T-cell (primary cell): Measurements from ENCODE around the gene PDE6A. TPM values are rescaled to one million over a fixed set of nuclear protein-coding genes. Genes with fewer than 3 reads are reported as not detected.

Source experiments
- ATAC-seq, 4 experiments: fragments of 200-7000 bp in 3 of 4; fragments of 150-1000 bp in 1 of 4; cut with Tn5 transposase; replicated peaks in 1 of 4; 1 replicate in 3 of 4; 2 replicates in 1 of 4; pipeline ENCODE4 v1.10.0; 2021; ENCODE audit warnings: moderate library complexity in 3 of 4, mild to moderate bottlenecking in 2 of 4, moderate number of reproducible peaks in 1 of 4
- CTCF ChIA-PET, 2 donors: fragments of 300-600 bp; sonication (Branson Sonifier 250); formaldehyde crosslinking; loops; one replicate each; lab custom pipeline; 2022; ENCODE audit warnings: antibody characterized with exemption in 2 of 2; lab: Charles Lee
- POLR2A ChIA-PET, 2 donors: fragments of 300-600 bp; sonication (Branson Sonifier 250); formaldehyde crosslinking; loops; one replicate each; lab custom pipeline; 2022; ENCODE audit warnings: antibody characterized with exemption in 2 of 2; lab: Charles Lee
- DNase-seq, 35 experiments: peaks; one replicate each; pipeline versions ENCODE4 v3.0.0 to v3.0.0-alpha.2; 2013 to 2023
- H3K27ac ChIP-seq: one replicate; pipeline ENCODE4 v1.5.1; 2013; ENCODE audit warnings: low read length
- H3K27me3 ChIP-seq, 2 experiments: replicated peaks in 1 of 2; 1 replicate in 1 of 2; 2 replicates in 1 of 2; pipeline versions ENCODE4 v1.6.1 to v1.7.0; 2013; ENCODE audit warnings: low read length in 1 of 2, mixed read lengths in 1 of 2; ENCODE audit not compliant: control insufficient read depth in 2 of 2, insufficient read depth in 2 of 2; ENCODE audit errors: extremely low read depth in 1 of 2
- H3K36me3 ChIP-seq, 2 donors: 1 replicate in 1 of 2; 2 replicates in 1 of 2; pipeline versions ENCODE4 v1.6.1 to v1.7.0; 2013; ENCODE audit warnings: low read length in 1 of 2; ENCODE audit not compliant: control insufficient read depth in 2 of 2, insufficient read depth in 1 of 2; ENCODE audit errors: extremely low read depth in 1 of 2
- H3K4me1 ChIP-seq, 2 experiments: 1 replicate in 1 of 2; 2 replicates in 1 of 2; pipeline versions ENCODE4 v1.6.1 to v1.7.0; 2013; ENCODE audit warnings: low read length in 2 of 2, mixed read lengths in 1 of 2; ENCODE audit not compliant: insufficient read depth in 2 of 2, control insufficient read depth in 1 of 2; ENCODE audit errors: extremely low read depth in 1 of 2
- H3K4me3 ChIP-seq, 2 donors: 1 replicate in 1 of 2; 2 replicates in 1 of 2; pipeline versions ENCODE4 v1.5.1 to v1.7.0; 2013; ENCODE audit warnings: mild to moderate bottlenecking in 2 of 2, low read length in 1 of 2, moderate library complexity in 1 of 2; ENCODE audit not compliant: control insufficient read depth in 1 of 2; ENCODE audit errors: extremely low read depth in 1 of 2
- H3K9me3 ChIP-seq: 2 replicates; pipeline ENCODE4 v1.7.0; 2013
- H3K27ac Mint-ChIP-seq, 2 donors: one replicate each; pipeline ENCODE4 v1.8.0; 2020 to 2021; ENCODE audit warnings: mild to moderate bottlenecking in 2 of 2, mixed read lengths in 2 of 2
- H3K27me3 Mint-ChIP-seq, 2 donors: one replicate each; pipeline ENCODE4 v1.8.0; 2021 to 2022; ENCODE audit warnings: mixed read lengths in 2 of 2
- H3K36me3 Mint-ChIP-seq: one replicate; pipeline ENCODE4 v1.8.0; 2021; ENCODE audit warnings: mixed read lengths
- H3K4me1 Mint-ChIP-seq, 3 donors: one replicate each; pipeline ENCODE4 v1.8.0; 2020 to 2022; ENCODE audit warnings: mixed read lengths in 3 of 3, mild to moderate bottlenecking in 1 of 3
- H3K4me3 Mint-ChIP-seq, 3 donors: one replicate each; pipeline ENCODE4 v1.8.0; 2020 to 2022; ENCODE audit warnings: mild to moderate bottlenecking in 3 of 3, mixed read lengths in 3 of 3, moderate library complexity in 3 of 3
- H3K9me3 Mint-ChIP-seq, 3 donors: one replicate each; pipeline ENCODE4 v1.8.0; 2020 to 2022; ENCODE audit warnings: mixed read lengths in 3 of 3
- WGBS: methylation state at CpG from one replicate; pipeline ENCODE4 v1.1.5; 2013; ENCODE audit warnings: missing lambda C conversion rate; ENCODE audit not compliant: insufficient coverage; 5-methylcytosine and 5-hydroxymethylcytosine counted together
- total RNA-seq, 35 experiments: library from RNA in 6 of 35; stranded (reverse) in 6 of 35; fragments of 120-200 nt in 1 of 35; gene quantifications; one replicate each; pipeline versions ENCODE4 v1.2.1 to v1.2.4 and lab custom pipeline; 2013 to 2026

PDE6A gene
- total RNA-seq, 5 donors from 2014 or later (not counting 1 experiment from before 2014, with no cell fraction given): not detected

DNA sequence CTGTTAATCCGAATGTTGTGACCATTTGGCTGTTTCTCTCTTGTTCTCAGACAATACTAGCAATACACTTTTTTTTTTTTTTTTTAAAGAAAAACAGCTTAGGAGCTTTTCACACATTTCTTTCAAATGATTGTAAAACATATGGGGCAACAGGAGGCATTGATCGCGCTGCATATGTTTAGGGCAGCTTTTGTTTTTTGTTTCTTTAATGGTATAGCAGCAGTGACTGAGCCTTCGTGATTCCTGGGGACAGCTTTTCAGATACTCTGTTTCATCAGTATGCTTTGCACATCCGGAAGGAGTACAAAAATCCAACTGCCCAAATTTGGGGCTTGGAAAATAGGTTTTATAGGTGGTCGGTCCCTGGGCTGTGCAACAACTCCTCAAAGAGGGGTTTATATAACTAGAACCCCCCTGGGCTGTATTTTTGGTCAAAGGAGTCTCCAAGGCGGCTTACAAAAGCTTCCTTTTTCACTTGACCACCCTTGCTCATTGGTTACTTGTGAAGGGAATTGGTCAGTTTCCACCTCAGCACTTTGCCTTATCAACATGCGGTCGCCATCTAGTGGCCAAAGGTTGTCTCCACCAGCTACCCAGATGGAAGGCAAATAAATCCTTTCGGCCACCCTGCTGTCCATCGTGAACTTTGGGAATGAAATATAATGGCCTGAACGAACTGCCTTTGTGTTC is 91.8 kb downstream of the PDE6A start:
- Mint-ChIP-seq H3K27ac (no peak overlapping the region), H3K27me3 (no peaks in the 10 kb centered on the region), H3K36me3 (peaks cover 11% of the 10 kb centered on the region), H3K4me3 (no peak overlapping the region), H3K9me3 (no peaks in the 10 kb centered on the region), H3K4me1 (peaks cover 0 to 6% (median 0%) of the 10 kb centered on the region in 3 donors)
- DNase-seq: peak in 19 of 35 experiments; percentile 9 to 52 (median 22)
- POLR2A ChIA-PET: interaction anchor here in 1 of 2 donors (0.5 to 0.6 kb wide), 2 partner anchors 7 to 11 kb away, joined by 3 to 4 read pairs; no protein-coding TSS in a partner anchor
- no peak for ATAC-seq
- WGBS: 38% methylated on average over 7 of the region's 12 CpGs
- Histone ChIP-seq H3K36me3 (peaks cover 0 to 3% of the 10 kb centered on the region in 2 donors), H3K4me3 (no peak overlapping the region), H3K27ac (no peak overlapping the region), H3K27me3 (no peaks in the 10 kb centered on the region), H3K4me1 (no peaks in the 10 kb centered on the region), H3K9me3 (no peaks in the 10 kb centered on the region)
- CTCF ChIA-PET: interaction anchor here (0.7 to 1.8 kb wide), 12 partner anchors 9 to 248 kb away, joined by 3 to 7 read pairs (median 4); no protein-coding TSS in a partner anchor

DNA sequence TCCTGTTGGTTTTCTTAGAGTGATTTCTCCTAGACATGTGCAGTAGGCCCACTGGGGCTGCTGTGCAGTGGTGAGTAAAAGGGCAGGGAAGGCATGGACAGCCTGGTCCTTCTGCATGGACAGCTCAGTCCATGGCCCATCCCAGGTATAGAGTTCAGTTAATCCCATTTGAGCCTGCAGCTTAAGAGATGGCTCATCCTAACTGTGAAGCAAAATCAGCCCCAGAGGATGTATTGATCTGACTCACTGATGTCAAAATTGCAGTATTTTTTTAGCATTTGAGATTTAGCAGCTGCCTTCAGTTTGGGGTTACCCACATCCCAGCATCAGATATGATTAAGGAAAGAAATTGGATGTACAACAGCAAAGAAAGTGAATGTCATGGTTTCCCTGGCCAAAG is 93.4 kb downstream of the PDE6A start:
- CTCF ChIA-PET: interaction anchor here (0.6 to 0.7 kb wide), 2 partner anchors 12 to 1361 kb away, joined by 3 read pairs; no protein-coding TSS in a partner anchor
- Mint-ChIP-seq H3K4me1 (peaks cover 0 to 6% (median 0%) of the 10 kb centered on the region in 3 donors), H3K9me3 (no peaks in the 10 kb centered on the region), H3K4me3 (no peak overlapping the region), H3K36me3 (peaks cover 22% of the 10 kb centered on the region), H3K27ac (no peak overlapping the region), H3K27me3 (no peaks in the 10 kb centered on the region)
- no peaks in the 10 kb centered on the region for H3K4me1 ChIP-seq
- H3K9me3 ChIP-seq: no peaks in the 10 kb centered on the region
- POLR2A ChIA-PET: interaction anchor here in 1 of 2 donors (0.6 kb wide), 1 partner anchor 1770 kb away, joined by 9 read pairs; no protein-coding TSS in a partner anchor
- H3K36me3 ChIP-seq: peaks cover 0 to 8% of the 10 kb centered on the region in 2 donors
- DNase-seq: no peak
- no peak overlapping the region for H3K27ac ChIP-seq
- H3K27me3 ChIP-seq: no peaks in the 10 kb centered on the region
- no peak for ATAC-seq
- no peak overlapping the region for H3K4me3 ChIP-seq

DNA sequence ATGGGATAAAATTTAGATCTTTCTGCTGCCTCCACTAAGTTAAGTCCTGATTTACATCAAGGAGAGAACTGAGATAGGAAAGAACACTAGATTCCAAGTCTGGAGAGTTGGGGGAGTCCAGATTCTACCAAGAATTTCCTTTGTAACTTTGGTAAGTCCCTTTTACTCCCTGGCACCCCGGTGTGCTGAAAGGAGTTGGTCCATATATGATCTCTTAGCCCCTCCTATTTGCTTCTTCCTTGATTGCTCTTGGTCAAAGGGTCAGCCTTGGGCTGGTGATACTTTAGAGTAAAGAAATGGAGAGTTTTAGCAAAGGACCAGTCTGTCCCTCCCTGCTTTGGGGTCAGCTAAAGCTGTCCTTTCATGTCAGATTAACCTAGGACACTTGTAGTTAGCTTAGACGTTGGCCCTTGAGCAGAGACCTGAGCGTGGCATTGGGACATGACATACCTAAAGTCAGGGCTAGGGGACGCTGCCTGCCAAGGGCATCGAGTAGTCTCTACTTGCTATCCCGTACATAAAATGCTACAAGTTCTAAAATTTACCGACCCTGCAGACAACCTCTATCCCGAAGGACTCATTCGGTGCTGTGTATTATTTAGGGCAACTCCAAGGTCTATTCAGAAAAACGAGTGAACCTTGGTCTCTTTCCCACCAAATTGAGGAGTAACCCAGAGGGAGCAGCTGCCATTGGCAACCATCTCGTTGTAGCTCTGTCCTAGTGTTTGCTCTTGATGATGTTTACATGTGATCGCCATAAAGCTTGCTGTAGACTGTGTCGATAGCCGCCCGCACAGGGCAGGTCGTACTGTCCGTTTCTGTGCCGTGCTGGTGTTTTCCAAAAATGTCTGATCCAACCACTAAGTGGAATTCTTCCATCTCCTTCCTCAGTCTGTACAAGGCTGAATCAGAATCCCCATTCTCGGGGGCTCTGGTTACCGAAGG is 94.4 kb downstream of the PDE6A start:
- peaks cover 32% of the 10 kb centered on the region for H3K36me3 Mint-ChIP-seq
- DNase-seq: no peak
- no peak for ATAC-seq
- ChIA-PET POLR2A (interaction anchor here in 1 of 2 donors (0.6 kb wide), 1 partner anchor 1771 kb away, joined by 9 read pairs; no protein-coding TSS in a partner anchor), CTCF (interaction anchor here (0.6 to 0.7 kb wide), 2 partner anchors 11 to 1362 kb away, joined by 3 read pairs; no protein-coding TSS in a partner anchor)
- Histone ChIP-seq H3K4me3 (no peak overlapping the region), H3K4me1 (no peaks in the 10 kb centered on the region), H3K27ac (no peak overlapping the region), H3K9me3 (no peaks in the 10 kb centered on the region), H3K27me3 (no peaks in the 10 kb centered on the region), H3K36me3 (peaks cover 0 to 12% of the 10 kb centered on the region in 2 donors)
- H3K9me3 Mint-ChIP-seq: no peaks in the 10 kb centered on the region
- H3K4me1 Mint-ChIP-seq: peaks cover 0 to 6% (median 0%) of the 10 kb centered on the region in 3 donors
- no peaks in the 10 kb centered on the region for H3K27me3 Mint-ChIP-seq
- 93% methylated on average over 14 of the region's 20 CpGs for WGBS
- H3K4me3 Mint-ChIP-seq: no peak overlapping the region
- no peak overlapping the region for H3K27ac Mint-ChIP-seq

DNA sequence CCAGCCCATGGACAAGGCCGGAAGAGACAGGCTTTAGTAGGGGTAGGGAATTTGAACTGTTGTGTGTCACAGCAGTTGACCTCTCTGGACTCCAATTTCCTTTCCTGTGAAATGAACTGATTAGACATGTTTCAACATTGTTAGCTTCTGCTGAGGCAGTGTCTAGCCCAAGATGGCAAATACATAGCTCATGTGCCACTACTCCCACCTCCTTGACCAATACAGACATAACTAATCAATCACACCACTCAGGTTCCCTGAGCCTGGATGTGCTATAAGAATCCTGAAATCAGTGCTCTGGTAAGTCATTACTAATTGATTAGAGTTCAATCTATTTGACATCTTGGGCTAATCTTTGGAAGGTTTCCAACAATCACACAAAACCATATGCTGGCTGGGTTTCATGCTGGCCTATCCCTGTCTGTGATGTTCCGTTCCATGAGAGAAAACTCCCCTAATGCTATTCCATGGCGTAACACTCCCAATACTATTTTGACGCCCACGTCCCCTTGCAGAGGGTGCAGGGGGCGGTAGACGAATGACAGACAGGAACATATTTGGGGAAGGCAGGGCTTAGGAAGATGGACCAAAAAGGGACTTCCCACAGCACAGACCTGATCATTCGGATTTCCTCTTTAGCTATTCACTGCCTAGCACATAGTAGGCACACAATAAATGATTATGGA is 95.2 kb downstream of the PDE6A start:
- H3K4me3 ChIP-seq: no peak overlapping the region
- peaks cover 0 to 12% of the 10 kb centered on the region in 2 donors for H3K36me3 ChIP-seq
- H3K36me3 Mint-ChIP-seq: peaks cover 37% of the 10 kb centered on the region
- H3K9me3 ChIP-seq: no peaks in the 10 kb centered on the region
- no peaks in the 10 kb centered on the region for H3K4me1 ChIP-seq
- DNase-seq (no peak), ATAC-seq (no peak)
- 100% methylated on average over 1 of the region's 8 CpGs for WGBS
- no peak overlapping the region for H3K27ac Mint-ChIP-seq
- CTCF ChIA-PET: no interaction called here
- no peak overlapping the region for H3K4me3 Mint-ChIP-seq
- no peaks in the 10 kb centered on the region for H3K27me3 Mint-ChIP-seq
- H3K27ac ChIP-seq: no peak overlapping the region
- POLR2A ChIA-PET: no interaction called here
- peaks cover 0 to 6% (median 0%) of the 10 kb centered on the region in 3 donors for H3K4me1 Mint-ChIP-seq
- H3K9me3 Mint-ChIP-seq: no peaks in the 10 kb centered on the region
- no peaks in the 10 kb centered on the region for H3K27me3 ChIP-seq

DNA sequence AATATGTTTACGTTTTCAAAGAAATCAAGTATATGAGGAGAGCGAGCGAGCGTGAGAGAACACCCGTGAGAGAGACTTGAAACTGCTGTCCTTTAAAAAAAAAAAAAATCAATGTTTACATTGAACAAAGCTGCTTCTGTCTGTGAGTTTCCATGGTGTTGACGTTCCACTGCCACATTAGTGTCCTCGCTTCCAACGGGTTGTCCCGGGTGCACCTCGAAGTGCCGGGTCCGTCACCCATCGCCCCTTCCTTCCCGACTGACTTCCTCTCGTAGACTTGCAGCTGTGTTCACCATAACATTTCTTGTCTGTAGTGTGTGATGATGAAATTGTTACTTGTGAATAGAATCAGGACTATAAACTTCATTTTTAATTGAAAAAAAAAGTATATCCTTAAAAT is 97.0 kb downstream of the PDE6A start:
- no peak overlapping the region for H3K4me3 ChIP-seq
- no peak overlapping the region for H3K27ac ChIP-seq
- Mint-ChIP-seq H3K36me3 (peaks cover 41% of the 10 kb centered on the region), H3K4me1 (peaks cover 0 to 6% (median 0%) of the 10 kb centered on the region in 3 donors), H3K27ac (no peak overlapping the region), H3K27me3 (no peaks in the 10 kb centered on the region), H3K4me3 (no peak overlapping the region), H3K9me3 (no peaks in the 10 kb centered on the region)
- DNase-seq (no peak), ATAC-seq (no peak)
- peaks cover 0 to 12% of the 10 kb centered on the region in 2 donors for H3K36me3 ChIP-seq
- H3K4me1 ChIP-seq: no peaks in the 10 kb centered on the region
- POLR2A ChIA-PET: no interaction called here
- no peaks in the 10 kb centered on the region for H3K27me3 ChIP-seq
- H3K9me3 ChIP-seq: no peaks in the 10 kb centered on the region
- CTCF ChIA-PET: no interaction called here
- whole genome bisulfite sequencing: 100% methylated on average over 1 of the region's 15 CpGs

DNA sequence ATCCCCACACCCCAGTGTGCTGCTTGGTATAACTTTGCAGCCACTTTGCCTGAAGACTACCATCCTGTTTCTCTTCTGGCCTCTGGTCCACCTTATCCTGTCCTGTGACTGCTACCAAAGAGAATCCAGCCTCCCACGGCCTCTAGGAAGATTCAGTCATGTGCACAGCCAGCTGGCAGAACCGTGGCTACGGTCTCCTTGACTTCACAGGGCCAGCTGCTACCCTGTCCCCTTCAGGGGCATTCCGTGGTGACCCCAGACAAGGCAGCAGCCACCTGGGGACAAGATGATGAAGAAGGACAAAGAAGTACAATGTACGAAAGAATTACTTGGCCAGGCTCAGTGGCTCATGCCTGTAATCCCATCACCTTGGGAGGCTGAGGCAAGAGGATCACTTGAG is 98.6 kb downstream of the PDE6A start:
- no peak overlapping the region for H3K27ac ChIP-seq
- peaks cover 0 to 12% of the 10 kb centered on the region in 2 donors for H3K36me3 ChIP-seq
- no peak for ATAC-seq
- Mint-ChIP-seq H3K36me3 (peaks cover 48% of the 10 kb centered on the region), H3K4me1 (no peaks in the 10 kb centered on the region), H3K9me3 (no peaks in the 10 kb centered on the region), H3K4me3 (no peak overlapping the region), H3K27me3 (no peaks in the 10 kb centered on the region), H3K27ac (no peak overlapping the region)
- no peaks in the 10 kb centered on the region for H3K4me1 ChIP-seq
- ChIA-PET CTCF (no interaction called here), POLR2A (no interaction called here)
- DNase-seq: no peak
- no peak overlapping the region for H3K4me3 ChIP-seq
- H3K27me3 ChIP-seq: no peaks in the 10 kb centered on the region
- H3K9me3 ChIP-seq: no peaks in the 10 kb centered on the region
- WGBS: 95% methylated on average over 4 of the region's 5 CpGs
